ENCODE measurements around the gene EP400. TPM values are rescaled to one million over a fixed set of nuclear protein-coding genes. Genes with fewer than 3 reads are reported as not detected.

EP400 gene
- total and polyA plus RNA-seq, 2 of the 8 experiments (the other 6 are each of a cell fraction or from before 2014, with no cell fraction given) = 13.1 to 69.7 TPM

DNA sequence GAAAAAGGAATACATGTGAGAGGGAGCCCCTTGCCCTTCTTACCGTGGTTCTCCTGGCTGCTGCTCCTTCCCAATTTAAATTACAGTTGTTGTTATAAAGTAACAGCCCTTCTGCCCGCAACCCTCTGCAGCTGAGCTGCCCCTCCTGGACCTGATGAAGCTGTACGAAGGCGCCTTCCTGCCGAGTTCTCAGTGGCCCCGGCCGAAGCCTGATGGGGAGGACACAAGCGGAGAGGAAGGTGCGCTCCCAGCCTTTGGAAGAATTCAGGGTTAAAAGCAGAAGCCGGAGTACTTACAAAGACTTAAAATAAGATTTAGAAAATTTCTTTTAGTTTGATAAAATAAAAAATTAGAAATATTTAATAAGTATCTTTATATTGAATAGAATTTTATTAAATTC is 55.2 kb downstream of the EP400 start:
- Histone ChIP-seq H3K9ac (replicated peaks in 1 of 4; ENCODE audit: extremely low read depth in 1 of 4, low read depth in 3 of 4, low read length in 3 of 4) (no peak overlapping the region), H3K23me2 (ENCODE audit: low read depth, low read length) (no peaks in the 10 kb centered on the region), H2BK20ac (ENCODE audit: low read length) (no peak overlapping the region), H3K18ac (ENCODE audit: extremely low read depth, low read length) (no peak overlapping the region), H2BK120ac (replicated peaks; ENCODE audit: low read depth, low read length) (no peak overlapping the region), H3K36me3 (ENCODE audit: control insufficient read depth in 2 of 4, insufficient read depth in 4 of 4, low read length in 3 of 4) (peaks cover 17 to 42% (median 28%) of the 10 kb centered on the region in 4 experiments; a peak in 7 of 8 replicates), H2AK5ac (ENCODE audit: low read depth, low read length) (no peak overlapping the region), H3K27me3 (replicated peaks in 1 of 4; ENCODE audit: control insufficient read depth in 3 of 4, extremely low read depth in 1 of 4, insufficient read depth in 3 of 4, low read length in 3 of 4) (no peaks in the 10 kb centered on the region), H3K4me1 (replicated peaks in 1 of 4; ENCODE audit: control insufficient read depth in 3 of 4, insufficient read depth in 4 of 4, low read length in 3 of 4) (no peaks in the 10 kb centered on the region), H3K4me3 (ENCODE audit: extremely low read depth in 1 of 4, insufficient read depth in 2 of 4, low read depth in 3 of 4, low read length in 4 of 4) (no peak overlapping the region), H3K27ac (ENCODE audit: low read depth, low read length) (no peak overlapping the region), H3K79me2 (ENCODE audit: control insufficient read depth in 1 of 2, insufficient read depth in 2 of 2, low read length in 2 of 2) (peaks cover 0 to 5% of the 10 kb centered on the region in 2 experiments; a peak in 1 of 4 replicates), H3K79me1 (ENCODE audit: low read depth, low read length) (no peaks in the 10 kb centered on the region), H4K20me1 (replicated peaks in 1 of 2; ENCODE audit: control insufficient read depth in 1 of 2, insufficient read depth in 2 of 2, low read length in 2 of 2) (peaks cover 0 to 10% of the 10 kb centered on the region in 2 experiments), H3K56ac (replicated peaks; ENCODE audit: insufficient read length, low read depth, low read length) (no peak overlapping the region), H4K5ac (ENCODE audit: insufficient read length, low read depth, low read length) (no peak overlapping the region), H2AFZ (ENCODE audit: low read length) (no peak overlapping the region), H3K4me2 (ENCODE audit: insufficient read depth in 1 of 2, low read depth in 2 of 2, low read length in 2 of 2) (no peak overlapping the region), H3K23ac (ENCODE audit: insufficient read length) (no peak overlapping the region), H2BK15ac (ENCODE audit: low read length) (no peak overlapping the region), H4K91ac (replicated peaks; ENCODE audit: insufficient read length, low read length) (no peak overlapping the region), H2BK12ac (ENCODE audit: low read depth, low read length) (no peak overlapping the region), H2BK5ac (ENCODE audit: low read depth, low read length) (no peak overlapping the region), H3K14ac (ENCODE audit: insufficient read length) (no peak overlapping the region), H3K4ac (replicated peaks; ENCODE audit: insufficient read length, low read depth, low read length) (no peak overlapping the region), H3K9me3 (ENCODE audit: insufficient read depth in 2 of 2, low read depth in 1 of 2, low read length in 1 of 2) (no peaks in the 10 kb centered on the region), H4K8ac (ENCODE audit: extremely low read depth, insufficient read depth, low read length) (no peak overlapping the region; the same call in 1 of the 2 replicates)
- DNase-seq (ENCODE audit: low read depth in 1 of 2, low spot score in 2 of 2) = no peak
- TF ChIP-seq SIN3A (conservative IDR thresholded peaks at IDR 0.05 in 1 of 2, IDR thresholded peaks at IDR 0.05 in 1 of 2; ENCODE audit: low read depth in 1 of 2, low read length in 2 of 2) (no peak), GABPA (IDR thresholded peaks at IDR 0.05; ENCODE audit: borderline replicate concordance, insufficient read depth, low read length) (no peak), RBBP5 (IDR thresholded peaks at IDR 0.05; ENCODE audit: borderline replicate concordance, low read depth, low read length) (no peak), CEBPB (IDR thresholded peaks at IDR 0.05; ENCODE audit: low read depth, low read length) (no peak), JUN (IDR thresholded peaks at IDR 0.05; ENCODE audit: low read depth, low read length) (no peak), GTF2F1 (IDR thresholded peaks at IDR 0.05; ENCODE audit: borderline replicate concordance, low read depth, low read length) (no peak), SIRT6 (IDR thresholded peaks at IDR 0.05; ENCODE audit: low read length) (no peak), POLR2AphosphoS5 (IDR thresholded peaks at IDR 0.05; ENCODE audit: low read depth, low read length) (no peak), EP300 (IDR thresholded peaks at IDR 0.05; ENCODE audit: borderline replicate concordance in 1 of 2, low read depth in 2 of 2, low read length in 2 of 2) (no peak), POU5F1 (IDR thresholded peaks at IDR 0.05; ENCODE audit: low read depth, low read length) (no peak), CBX5 (IDR thresholded peaks at IDR 0.05; ENCODE audit: low read depth, low read length) (no peak), YY1 (IDR thresholded peaks at IDR 0.05; ENCODE audit: low read depth, low read length) (no peak), CBX8 (IDR thresholded peaks at IDR 0.05; ENCODE audit: borderline replicate concordance, low read depth, low read length) (no peak), SRF (IDR thresholded peaks at IDR 0.05; ENCODE audit: low read depth, low read length) (no peak), NANOG (IDR thresholded peaks at IDR 0.05; ENCODE audit: insufficient read depth, low read depth, low read length, poor library complexity, severe bottlenecking) (no peak)
- no peak for FAIRE-seq
- POLR2A ChIA-PET (ENCODE audit: partially characterized antibody) = no interaction called here
- CTCF ChIA-PET (ENCODE audit: partially characterized antibody) = interaction anchor here (0.7 kb wide), 1 partner anchor 9 kb away, joined by 3 read pairs; no protein-coding TSS in a partner anchor
- 96% methylated on average over 10 of the region's 10 CpGs; no CpG with 5 or more reads in 1 of the 2 experiments for WGBS, 2 experiments (ENCODE audit: extremely low coverage in 1 of 2, insufficient coverage in 1 of 2, insufficient read length in 1 of 2, insufficient replicate concordance in 2 of 2, low coverage in 1 of 2, low lambda C conversion rate in 2 of 2, missing lambda C conversion rate in 1 of 2)

All from H1 (cell line).